ENCODE measurements around the gene SUMF2.
"Not testable (repeated sequence)": the region's sequence is repeated elsewhere in the genome, so short reads cannot be mapped to it uniquely, and the experiment has no call there.

The SUMF2 gene

DNA sequence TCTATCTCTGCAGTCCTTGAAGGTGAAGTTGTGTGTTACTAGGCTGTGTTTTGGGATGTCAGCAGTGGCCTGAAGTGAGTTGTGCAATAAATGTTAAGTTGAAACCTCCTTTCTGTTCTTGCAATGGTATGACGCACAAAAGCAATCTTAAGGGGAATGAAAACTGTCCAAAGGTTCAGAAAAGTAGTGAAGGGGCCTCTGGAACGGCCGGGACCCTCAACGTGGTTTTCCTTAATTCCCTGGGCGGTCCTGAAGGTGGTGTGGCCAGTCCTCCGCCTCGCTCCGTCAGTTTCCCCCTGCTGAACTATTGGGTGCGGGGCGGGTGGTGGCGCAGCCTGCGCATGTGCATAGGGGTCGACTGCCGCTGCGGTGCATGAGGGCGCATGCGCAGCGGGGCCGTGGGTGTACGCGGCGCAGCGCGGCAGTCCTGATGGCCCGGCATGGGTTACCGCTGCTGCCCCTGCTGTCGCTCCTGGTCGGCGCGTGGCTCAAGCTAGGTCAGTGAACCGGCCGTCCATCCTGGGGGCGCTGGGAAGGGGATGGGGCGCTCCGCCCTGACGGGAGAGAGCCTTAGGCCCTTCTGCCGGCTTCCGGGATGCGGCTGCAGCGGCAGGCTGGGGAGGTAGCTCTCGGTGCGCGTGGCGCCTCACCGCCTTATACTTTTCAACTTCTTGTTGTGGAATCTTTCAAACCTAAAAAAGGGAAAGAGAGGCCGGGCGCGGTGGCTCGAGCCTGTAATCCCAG, at the start of gene SUMF2:
SUMF2 (plus strand) TSS at position 405 of the 744 bp plus-strand sequence; CDS start at position 431, 26 bp downstream.
- peak; percentile 79 to 86 for DNase-seq (ENCODE audit: low spot score in 2 of 2)
- Mint-ChIP-seq H3K9me3 (no peaks in the 10 kb centered on the region), H3K27ac (ENCODE audit: low read depth) (peak within 1 kb of the TSS; percentile 95), H3K27me3 (no peaks in the 10 kb centered on the region), H3K4me1 (peaks cover 28% of the 10 kb centered on the region), H3K36me3 (ENCODE audit: insufficient read depth) (peaks cover 53% of the 10 kb centered on the region), H3K4me3 (peak within 1 kb of the TSS; percentile 92)
- ATAC-seq (replicated peaks; ENCODE audit: extremely low read depth, poor library complexity, severe bottlenecking), result peak; percentile 86

DNA sequence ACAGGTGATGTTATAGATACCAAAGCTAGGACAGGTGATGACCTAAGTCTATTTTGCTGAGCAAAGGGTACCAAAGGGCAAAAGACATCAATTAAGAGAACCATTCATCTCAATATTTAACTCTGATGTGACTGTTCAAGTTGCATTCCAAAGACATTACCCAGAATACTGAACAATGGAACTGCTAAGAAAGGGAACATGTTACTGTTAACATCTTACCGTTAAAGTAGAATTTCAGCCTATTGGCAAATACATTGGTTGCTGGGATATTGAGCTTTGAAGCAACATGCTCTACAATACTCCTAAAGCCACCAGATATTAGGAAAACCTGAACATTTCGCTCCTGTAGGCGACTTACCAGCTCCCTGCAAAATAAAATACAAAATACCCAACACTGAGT, 47.1 kb upstream of the SUMF2 start:
- H3K27me3 Mint-ChIP-seq; DNase-seq (ENCODE audit: low spot score in 2 of 2); H3K27ac Mint-ChIP-seq (ENCODE audit: low read depth); H3K9me3 Mint-ChIP-seq; H3K36me3 Mint-ChIP-seq (ENCODE audit: insufficient read depth); H3K4me1 Mint-ChIP-seq; H3K4me3 Mint-ChIP-seq; ATAC-seq (replicated peaks; ENCODE audit: extremely low read depth, poor library complexity, severe bottlenecking): not testable (repeated sequence)

DNA sequence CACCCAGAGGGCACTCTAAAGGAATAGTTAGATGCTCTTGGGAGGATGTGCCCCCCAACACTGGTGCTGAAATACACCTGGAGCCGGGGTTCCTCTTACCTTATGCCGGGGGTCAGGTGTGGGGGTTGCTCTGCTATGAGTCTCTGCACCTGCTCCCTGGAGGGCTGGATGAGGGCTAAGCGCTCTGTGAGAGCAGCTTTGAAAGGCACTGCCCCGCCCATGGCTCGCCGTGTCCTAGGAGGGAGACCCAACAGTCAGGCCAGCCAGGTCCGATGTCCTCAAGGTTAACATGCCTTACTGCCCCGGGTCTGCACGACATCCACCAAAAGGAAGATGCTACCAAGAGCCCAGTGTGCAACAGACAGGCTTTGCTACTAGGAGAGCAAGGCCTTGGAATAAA, 44.6 kb upstream of the SUMF2 start:
- no peak overlapping the region for H3K27ac Mint-ChIP-seq (ENCODE audit: low read depth)
- H3K4me1 Mint-ChIP-seq, result no peaks in the 10 kb centered on the region
- peaks cover 3% of the 10 kb centered on the region for H3K36me3 Mint-ChIP-seq (ENCODE audit: insufficient read depth)
- H3K27me3 Mint-ChIP-seq, result no peaks in the 10 kb centered on the region
- H3K4me3 Mint-ChIP-seq, result no peak overlapping the region
- H3K9me3 Mint-ChIP-seq, result no peaks in the 10 kb centered on the region
- ATAC-seq (replicated peaks; ENCODE audit: extremely low read depth, poor library complexity, severe bottlenecking) (no peak), DNase-seq (ENCODE audit: low spot score in 2 of 2) (no peak)

DNA sequence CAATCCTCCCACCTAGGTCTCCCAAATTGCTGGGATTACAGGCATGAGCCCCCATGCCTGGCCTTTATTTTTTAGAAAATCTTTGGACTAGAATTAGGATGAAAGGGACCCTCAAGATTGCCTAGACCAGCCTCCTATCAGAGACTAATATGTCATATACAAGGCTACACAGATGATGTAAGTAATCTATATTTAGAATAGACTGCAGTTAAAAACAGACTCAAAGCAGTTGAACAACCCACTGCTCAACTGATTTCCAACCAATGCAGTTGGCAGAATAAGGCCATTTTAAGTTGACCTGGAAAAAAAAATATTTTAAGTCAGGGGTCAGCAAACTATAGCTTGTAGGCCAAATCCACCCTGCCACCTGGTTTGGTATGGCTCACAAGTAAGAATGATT, 40.6 kb upstream of the SUMF2 start:
- H3K4me1 Mint-ChIP-seq, result no peaks in the 10 kb centered on the region
- no peak for ATAC-seq (replicated peaks; ENCODE audit: extremely low read depth, poor library complexity, severe bottlenecking)
- H3K36me3 Mint-ChIP-seq (ENCODE audit: insufficient read depth), result peaks cover 3% of the 10 kb centered on the region
- H3K27ac Mint-ChIP-seq (ENCODE audit: low read depth), result no peak overlapping the region
- H3K4me3 Mint-ChIP-seq, result no peak overlapping the region
- H3K27me3 Mint-ChIP-seq, result no peaks in the 10 kb centered on the region
- DNase-seq (ENCODE audit: low spot score in 2 of 2), result no peak
- H3K9me3 Mint-ChIP-seq, result no peaks in the 10 kb centered on the region

GRCh38 chr7:56026538-56026937, 37.5 kb upstream of the SUMF2 start:
- H3K36me3 Mint-ChIP-seq (ENCODE audit: insufficient read depth), result no peaks in the 10 kb centered on the region
- ATAC-seq (replicated peaks; ENCODE audit: extremely low read depth, poor library complexity, severe bottlenecking) (no peak), DNase-seq (ENCODE audit: low spot score in 2 of 2) (no peak)

DNA sequence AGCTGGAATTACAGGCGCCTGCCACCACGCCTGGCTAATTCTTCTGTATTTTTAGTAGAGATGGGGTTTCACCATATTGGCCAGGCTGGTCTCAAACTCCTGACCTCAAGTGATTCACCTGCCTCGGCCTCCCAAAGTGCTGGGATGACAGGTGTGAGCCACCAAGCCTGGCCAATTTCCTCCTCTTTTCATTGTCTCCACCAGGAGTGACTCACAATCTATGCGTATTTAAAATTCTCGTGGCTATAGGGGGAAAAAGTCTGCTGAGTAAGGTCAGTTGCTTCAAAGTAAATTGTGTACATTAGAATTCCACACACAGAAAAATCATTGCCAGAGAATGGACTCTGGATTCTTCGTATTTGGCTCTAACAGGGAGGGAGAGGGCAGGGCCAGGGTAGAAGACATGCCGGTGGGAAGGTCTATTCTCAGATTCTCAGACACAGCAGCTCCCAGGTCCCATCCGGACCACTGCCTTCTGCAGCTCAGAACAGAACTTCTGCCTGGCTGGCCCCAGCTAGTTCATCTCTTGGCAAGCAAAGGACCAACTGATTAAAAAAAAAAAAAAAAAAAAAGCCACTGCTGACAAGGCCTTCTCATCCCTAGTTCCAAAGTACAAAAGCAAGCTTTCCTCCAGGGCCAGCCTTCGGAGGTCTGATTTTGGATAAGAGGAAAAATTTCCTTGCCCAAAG, 35.0 kb upstream of the SUMF2 start:
- no peak overlapping the region for H3K27ac Mint-ChIP-seq (ENCODE audit: low read depth)
- DNase-seq (ENCODE audit: low spot score in 2 of 2), result no peak
- peaks cover 15% of the 10 kb centered on the region for H3K4me1 Mint-ChIP-seq
- ATAC-seq (replicated peaks; ENCODE audit: extremely low read depth, poor library complexity, severe bottlenecking), result no peak
- no peaks in the 10 kb centered on the region for H3K9me3 Mint-ChIP-seq
- H3K4me3 Mint-ChIP-seq, result no peak overlapping the region
- H3K36me3 Mint-ChIP-seq (ENCODE audit: insufficient read depth), result no peaks in the 10 kb centered on the region
- H3K27me3 Mint-ChIP-seq, result no peaks in the 10 kb centered on the region

More at GRCh38 chr7:56026538-56026937, 37.5 kb upstream of the SUMF2 start:
- no peaks in the 10 kb centered on the region for H3K27me3 Mint-ChIP-seq
- peaks cover 2% of the 10 kb centered on the region for H3K4me1 Mint-ChIP-seq
- H3K27ac Mint-ChIP-seq (ENCODE audit: low read depth), result no peak overlapping the region
- no peaks in the 10 kb centered on the region for H3K9me3 Mint-ChIP-seq
- H3K4me3 Mint-ChIP-seq, result no peak overlapping the region

DNA sequence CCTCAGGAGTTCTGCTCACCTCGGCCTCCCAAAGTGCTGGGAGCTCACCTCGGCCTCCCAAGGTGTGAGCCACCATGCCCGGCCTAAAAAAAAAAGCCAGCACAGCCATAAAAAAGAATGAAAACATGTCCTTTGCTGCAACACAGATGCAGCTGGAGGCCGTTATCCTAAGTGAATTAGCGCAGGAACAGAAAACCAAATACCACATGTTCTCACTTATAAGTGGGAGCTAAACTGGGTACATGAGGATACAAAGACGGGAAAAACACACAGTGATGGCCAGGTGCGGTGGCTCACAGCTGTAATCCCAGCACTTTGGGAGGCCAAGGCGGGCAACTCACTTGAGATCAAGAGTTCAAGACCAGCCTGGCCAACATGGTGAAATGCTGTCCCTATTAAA, 33.7 kb upstream of the SUMF2 start:
- H3K27ac Mint-ChIP-seq (ENCODE audit: low read depth), result no peak overlapping the region
- no peak for ATAC-seq (replicated peaks; ENCODE audit: extremely low read depth, poor library complexity, severe bottlenecking)
- H3K36me3 Mint-ChIP-seq (ENCODE audit: insufficient read depth), result no peaks in the 10 kb centered on the region
- no peaks in the 10 kb centered on the region for H3K9me3 Mint-ChIP-seq
- no peak for DNase-seq (ENCODE audit: low spot score in 2 of 2)
- peaks cover 15% of the 10 kb centered on the region for H3K4me1 Mint-ChIP-seq
- no peak overlapping the region for H3K4me3 Mint-ChIP-seq
- H3K27me3 Mint-ChIP-seq, result no peaks in the 10 kb centered on the region

GRCh38 chr7:56031556-56031955, 32.5 kb upstream of the SUMF2 start:
- peak overlapping the region; percentile 40 for H3K4me3 Mint-ChIP-seq
- peaks cover 15% of the 10 kb centered on the region for H3K4me1 Mint-ChIP-seq
- not testable (repeated sequence) for H3K27ac Mint-ChIP-seq (ENCODE audit: low read depth); H3K27me3 Mint-ChIP-seq; H3K36me3 Mint-ChIP-seq (ENCODE audit: insufficient read depth); H3K9me3 Mint-ChIP-seq; ATAC-seq (replicated peaks; ENCODE audit: extremely low read depth, poor library complexity, severe bottlenecking); DNase-seq (ENCODE audit: low spot score in 2 of 2)

- H3K36me3 Mint-ChIP-seq (ENCODE audit: insufficient read depth); ATAC-seq (replicated peaks; ENCODE audit: extremely low read depth, poor library complexity, severe bottlenecking); H3K27ac Mint-ChIP-seq (ENCODE audit: low read depth); H3K9me3 Mint-ChIP-seq; DNase-seq (ENCODE audit: low spot score in 2 of 2); H3K27me3 Mint-ChIP-seq: not testable (repeated sequence)
- Mint-ChIP-seq H3K4me3 (peak overlapping the region; percentile 86), H3K4me1 (peaks cover 15% of the 10 kb centered on the region)
Measured at GRCh38 chr7:56032578-56032977, 31.5 kb upstream of the SUMF2 start.

DNA sequence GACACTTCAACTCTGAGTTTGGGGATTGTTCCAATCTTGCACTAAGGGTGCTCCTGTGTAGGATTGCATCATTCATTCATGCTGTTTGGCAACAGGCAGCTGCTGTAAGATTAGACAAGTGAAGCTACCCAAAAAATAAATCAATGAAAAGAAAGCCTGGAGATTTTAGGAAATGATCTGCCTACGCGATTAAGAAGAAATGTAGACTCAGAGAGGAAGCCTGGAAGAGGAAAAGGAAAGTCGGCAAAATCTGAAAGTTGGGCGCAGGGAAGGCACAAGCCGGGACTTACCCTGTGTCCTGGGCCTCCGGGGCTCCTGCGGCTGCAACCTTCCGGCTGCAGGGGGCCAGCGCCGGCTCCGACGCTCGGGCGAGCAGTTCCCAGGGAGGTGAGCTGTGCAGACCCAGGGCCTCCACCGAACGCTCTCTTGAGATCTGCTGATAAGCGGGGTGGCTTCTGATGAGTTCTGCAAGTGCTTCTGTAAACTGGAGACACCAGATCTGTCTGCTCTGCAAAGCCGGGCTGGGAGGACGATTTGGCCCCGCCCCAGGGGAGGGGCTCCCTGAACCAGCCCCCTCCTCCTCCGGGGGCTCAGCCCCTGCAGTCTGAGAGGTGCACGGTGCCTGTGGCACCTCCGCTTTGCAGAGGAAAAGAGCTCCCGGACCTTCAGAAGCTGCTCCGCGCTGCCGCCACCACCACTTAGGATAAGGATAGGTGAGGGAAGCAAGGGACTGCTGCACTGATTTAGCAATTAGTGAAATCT, 30.2 kb upstream of the SUMF2 start:
- Mint-ChIP-seq H3K36me3 (ENCODE audit: insufficient read depth) (no peaks in the 10 kb centered on the region), H3K4me3 (peak overlapping the region; percentile 86), H3K9me3 (no peaks in the 10 kb centered on the region), H3K27ac (ENCODE audit: low read depth) (peak overlapping the region; percentile 41), H3K27me3 (no peaks in the 10 kb centered on the region), H3K4me1 (peaks cover 15% of the 10 kb centered on the region)
- ATAC-seq (replicated peaks; ENCODE audit: extremely low read depth, poor library complexity, severe bottlenecking), result peak; percentile 87
- DNase-seq (ENCODE audit: low spot score in 2 of 2), result peak; percentile 37 to 42

DNA sequence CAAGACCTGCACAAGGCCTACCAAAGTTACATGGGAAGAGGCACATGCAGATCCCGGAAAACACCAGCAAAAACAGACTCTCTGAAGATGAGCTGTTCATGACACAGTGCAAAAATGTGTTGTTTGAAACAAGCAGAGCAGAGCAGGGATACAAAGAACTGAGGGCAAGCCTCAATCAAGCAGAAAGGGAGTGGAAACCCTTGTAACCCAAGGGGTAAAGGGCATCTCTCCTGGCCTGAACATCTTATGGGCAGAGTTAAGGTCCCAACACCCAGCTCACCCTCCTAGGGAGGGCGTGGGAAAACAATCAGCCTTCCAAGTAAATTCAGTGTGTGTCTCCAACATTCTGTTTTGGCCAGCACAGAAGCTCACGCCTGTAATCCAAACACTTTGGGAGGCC, 23.4 kb upstream of the SUMF2 start:
- no peaks in the 10 kb centered on the region for H3K36me3 Mint-ChIP-seq (ENCODE audit: insufficient read depth)

GRCh38 chr7:56045758-56046157, 18.3 kb upstream of the SUMF2 start:
- not testable (repeated sequence) for DNase-seq (ENCODE audit: low spot score in 2 of 2); H3K4me3 Mint-ChIP-seq; H3K36me3 Mint-ChIP-seq (ENCODE audit: insufficient read depth); H3K4me1 Mint-ChIP-seq; H3K27ac Mint-ChIP-seq (ENCODE audit: low read depth); ATAC-seq (replicated peaks; ENCODE audit: extremely low read depth, poor library complexity, severe bottlenecking); H3K9me3 Mint-ChIP-seq; H3K27me3 Mint-ChIP-seq

More for the DNA sequence above, 23.4 kb upstream of the SUMF2 start:
- no peaks in the 10 kb centered on the region for H3K27me3 Mint-ChIP-seq
- no peaks in the 10 kb centered on the region for H3K4me1 Mint-ChIP-seq
- DNase-seq (ENCODE audit: low spot score in 2 of 2), result no peak
- no peak for ATAC-seq (replicated peaks; ENCODE audit: extremely low read depth, poor library complexity, severe bottlenecking)
- H3K4me3 Mint-ChIP-seq, result no peak overlapping the region
- H3K27ac Mint-ChIP-seq (ENCODE audit: low read depth), result no peak overlapping the region
- no peaks in the 10 kb centered on the region for H3K9me3 Mint-ChIP-seq

Measured in central memory CD8-positive, alpha-beta T cell (primary cell).